Measurements from ENCODE around the gene C5. TPM values are rescaled to one million over a fixed set of nuclear protein-coding genes. Genes with fewer than 3 reads are reported as not detected.

The C5 gene
- total RNA-seq, 1 experiment from 2014 or later: 0.74 TPM

DNA sequence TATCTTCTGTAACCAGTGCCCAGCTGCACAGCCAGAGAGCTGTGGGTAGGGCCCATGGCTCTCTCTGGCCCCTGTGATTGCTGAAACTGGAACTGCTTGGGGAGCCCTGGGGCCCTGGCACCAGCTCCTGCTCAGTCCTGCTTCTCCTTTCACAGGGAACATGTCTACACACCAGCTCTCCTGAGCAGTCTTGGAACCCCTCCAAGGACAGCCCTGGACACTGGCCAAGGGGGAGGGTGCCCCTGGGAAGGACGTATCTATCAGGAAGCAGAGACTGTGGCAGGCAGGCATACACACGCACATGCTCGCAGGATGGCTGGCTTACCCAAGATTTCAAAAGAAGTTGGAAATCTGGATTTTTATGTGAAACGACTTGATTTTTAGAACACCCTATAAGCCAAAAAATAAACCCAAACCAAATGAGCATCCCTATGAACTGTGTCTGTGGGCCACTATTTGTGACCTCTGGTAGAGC lies 114.7 kb downstream of the C5 start:
- H3K27ac Mint-ChIP-seq: no peak overlapping the region
- Histone ChIP-seq H3K9ac (ENCODE audit: extremely low read depth, insufficient read length, low read length) (no peak overlapping the region), H3K4me2 (ENCODE audit: insufficient read depth, insufficient read length, low read length) (no peak overlapping the region), H2AK5ac (ENCODE audit: insufficient read length, low read length) (no peak overlapping the region), H2BK12ac (ENCODE audit: insufficient read length, low read depth, low read length) (no peak overlapping the region), H3K14ac (ENCODE audit: insufficient read depth, low read length) (no peak overlapping the region; the same call in 1 of the 2 replicates), H3K23ac (ENCODE audit: insufficient read length, low read depth, low read length) (no peak overlapping the region), H2BK5ac (ENCODE audit: insufficient read length, low read length) (no peak overlapping the region), H4K91ac (ENCODE audit: insufficient read length, low read depth, low read length) (no peak overlapping the region), H3K79me2 (ENCODE audit: insufficient read depth, low read length) (no peaks in the 10 kb centered on the region), H3K9me3 (ENCODE audit: control insufficient read depth, low read depth, low read length) (no peaks in the 10 kb centered on the region), H3K4me1 (ENCODE audit: insufficient read depth, low read length) (no peaks in the 10 kb centered on the region), H4K8ac (replicated peaks; ENCODE audit: insufficient read length, low read depth, low read length) (no peak overlapping the region), H3T11ph (ENCODE audit: low read length) (no peak overlapping the region), H3K18ac (ENCODE audit: insufficient read length, low read depth, low read length) (no peak overlapping the region), H4K5ac (ENCODE audit: insufficient read length, low read depth, low read length) (no peak overlapping the region), H3K4ac (ENCODE audit: low read depth, low read length) (no peak overlapping the region), H3K23me2 (ENCODE audit: insufficient read length, low read depth, low read length, poor library complexity, severe bottlenecking) (no peaks in the 10 kb centered on the region), H2BK15ac (ENCODE audit: low read depth, low read length) (no peak overlapping the region), H2BK120ac (ENCODE audit: low read depth, low read length, poor library complexity, severe bottlenecking) (no peak overlapping the region), H2BK20ac (ENCODE audit: low read depth, low read length, poor library complexity, severe bottlenecking) (no peak overlapping the region), H4K20me1 (ENCODE audit: control insufficient read depth, insufficient read depth, insufficient read length) (no peaks in the 10 kb centered on the region), H3K56ac (ENCODE audit: insufficient read length, low read depth, low read length) (no peak overlapping the region), H3K27ac (ENCODE audit: insufficient read length, low read depth, low read length) (no peak overlapping the region), H3K27me3 (ENCODE audit: insufficient read depth, low read length) (no peaks in the 10 kb centered on the region), H2AFZ (ENCODE audit: low read length) (no peak overlapping the region), H3K79me1 (ENCODE audit: insufficient read depth, low read depth, low read length, poor library complexity, severe bottlenecking) (no peaks in the 10 kb centered on the region)
- H3K36me3 Mint-ChIP-seq (ENCODE audit: insufficient read depth in 1 of 3, low read depth in 3 of 3): no peaks in the 10 kb centered on the region
- peaks cover 5% of the 10 kb centered on the region for H3K27me3 Mint-ChIP-seq (ENCODE audit: low read depth)
- TF ChIP-seq, protein P1, sequence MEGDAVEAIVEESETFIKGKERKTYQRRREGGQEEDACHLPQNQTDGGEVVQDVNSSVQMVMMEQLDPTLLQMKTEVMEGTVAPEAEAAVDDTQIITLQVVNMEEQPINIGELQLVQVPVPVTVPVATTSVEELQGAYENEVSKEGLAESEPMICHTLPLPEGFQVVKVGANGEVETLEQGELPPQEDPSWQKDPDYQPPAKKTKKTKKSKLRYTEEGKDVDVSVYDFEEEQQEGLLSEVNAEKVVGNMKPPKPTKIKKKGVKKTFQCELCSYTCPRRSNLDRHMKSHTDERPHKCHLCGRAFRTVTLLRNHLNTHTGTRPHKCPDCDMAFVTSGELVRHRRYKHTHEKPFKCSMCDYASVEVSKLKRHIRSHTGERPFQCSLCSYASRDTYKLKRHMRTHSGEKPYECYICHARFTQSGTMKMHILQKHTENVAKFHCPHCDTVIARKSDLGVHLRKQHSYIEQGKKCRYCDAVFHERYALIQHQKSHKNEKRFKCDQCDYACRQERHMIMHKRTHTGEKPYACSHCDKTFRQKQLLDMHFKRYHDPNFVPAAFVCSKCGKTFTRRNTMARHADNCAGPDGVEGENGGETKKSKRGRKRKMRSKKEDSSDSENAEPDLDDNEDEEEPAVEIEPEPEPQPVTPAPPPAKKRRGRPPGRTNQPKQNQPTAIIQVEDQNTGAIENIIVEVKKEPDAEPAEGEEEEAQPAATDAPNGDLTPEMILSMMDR (conservative IDR thresholded peaks at IDR 0.05): no peak
- H3K9me3 Mint-ChIP-seq: no peaks in the 10 kb centered on the region
- H3K4me3 Mint-ChIP-seq: no peak overlapping the region
- no CpG with 5 or more reads among the region's 4 CpGs for WGBS (ENCODE audit: extremely low coverage, insufficient read length, low lambda C conversion rate)
- DNase-seq: no peak
- H3K4me1 Mint-ChIP-seq: peaks cover under 1 to 2% of the 10 kb centered on the region in 2 experiments; a peak in 2 of 4 replicates

Measured in H9 (cell line).